Activated CD4-positive, alpha-beta T cell treated with anti-CD3 and anti-CD28 coated beads, Interleukin-10, Interleukin-2, amounts not matched to agents 100 ng/mL and 50 ng/mL, durations not matched to agents 16 hours and 8 hours (primary cell): ENCODE data around the gene POLR1A.
A peak's percentile ranks its signal among the peaks of the same experiment; 100 is the strongest.

Source experiments
- DNase-seq: peaks from one replicate; pipeline ENCODE4 v3.0.0-alpha.2; 2020

The POLR1A gene

DNA sequence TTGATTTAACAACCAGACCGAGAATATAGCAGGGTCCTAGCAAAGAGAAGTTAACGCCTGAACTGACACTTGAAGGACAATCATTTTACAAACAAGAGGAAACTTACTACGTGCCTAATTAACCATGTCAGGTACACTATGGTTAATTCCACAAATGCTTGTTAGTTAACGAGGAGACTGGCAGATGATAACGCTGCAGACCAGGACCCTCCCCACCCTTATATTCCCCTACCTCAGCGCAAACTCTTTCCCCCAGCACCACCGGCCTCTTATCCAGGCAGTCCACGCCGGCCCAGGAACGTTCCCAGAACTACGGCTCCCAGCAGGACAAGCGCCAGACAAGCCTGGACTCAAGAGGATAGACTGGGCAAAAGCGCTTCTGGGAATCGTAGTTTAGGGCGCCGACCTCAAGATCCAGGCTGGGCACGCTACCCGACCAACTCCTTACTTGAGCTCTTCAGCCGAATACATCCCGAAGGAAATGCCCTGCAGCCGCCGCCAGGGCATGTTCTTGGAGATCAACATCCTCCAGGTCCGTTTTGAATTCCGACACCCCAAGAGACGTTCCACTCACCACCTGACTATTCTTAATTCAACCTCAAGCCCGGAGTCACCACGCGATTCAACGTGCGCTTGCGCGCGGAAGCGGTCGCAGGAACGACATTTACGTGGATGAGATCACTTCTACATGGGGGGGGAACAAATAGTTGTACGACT lies at the start of gene POLR1A:
POLR1A (minus strand) TSS at position 635 of the 717 bp plus-strand sequence; CDS start at position 525, 110 bp downstream.
- DNase-seq = peak; percentile 91

DNA sequence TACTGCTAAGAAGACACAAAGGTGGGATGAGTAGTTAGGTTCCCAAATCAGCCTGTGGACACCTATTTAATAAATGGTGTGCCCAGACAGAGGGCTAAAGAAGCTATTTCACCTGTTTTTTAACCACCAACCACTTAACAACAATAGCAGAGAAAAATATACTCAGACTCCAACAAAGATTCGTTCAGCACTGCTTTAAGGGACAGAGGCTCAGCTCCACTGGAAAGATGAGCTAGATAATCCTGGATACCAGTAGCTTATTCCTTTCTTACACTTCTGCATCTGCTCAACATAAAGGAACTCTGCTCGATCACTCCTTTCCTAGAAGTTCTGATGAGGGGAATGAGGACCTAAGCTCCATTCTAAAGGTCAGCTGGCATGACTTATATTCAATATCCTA lies 44.8 kb upstream of the POLR1A start:
- DNase-seq = no peak

- DNase-seq = no peak
Observed at GRCh38 chr2:86147793-86148192, 42.1 kb upstream of the POLR1A start.

- no peak for DNase-seq
Observed at GRCh38 chr2:86143926-86144685, 38.4 kb upstream of the POLR1A start.

GRCh38 chr2:86143307-86143706 lies 37.6 kb upstream of the POLR1A start:
- no peak for DNase-seq

- no peak for DNase-seq
Observed at GRCh38 chr2:86142436-86143257, 37.0 kb upstream of the POLR1A start.

DNA sequence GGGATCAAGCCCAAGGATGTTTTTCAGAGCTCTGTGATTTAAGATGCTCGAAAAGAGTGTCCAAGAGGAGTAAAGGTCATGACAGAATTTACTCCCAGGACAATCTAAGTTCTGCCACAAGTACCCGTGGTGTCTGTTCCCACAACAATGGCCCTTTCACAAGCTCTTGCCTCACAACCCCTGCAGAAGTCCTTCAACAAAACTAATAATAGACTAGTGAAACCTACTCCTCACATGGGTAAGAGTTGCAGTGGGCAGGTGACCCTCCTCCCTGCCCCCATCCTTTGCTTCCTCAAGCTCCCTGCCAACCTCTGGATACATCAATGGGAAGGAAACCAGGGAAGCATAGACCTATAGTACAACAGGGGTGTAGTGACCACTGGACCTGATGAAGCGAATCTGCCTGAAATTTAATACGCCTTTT lies 35.3 kb upstream of the POLR1A start:
- no peak for DNase-seq

DNA sequence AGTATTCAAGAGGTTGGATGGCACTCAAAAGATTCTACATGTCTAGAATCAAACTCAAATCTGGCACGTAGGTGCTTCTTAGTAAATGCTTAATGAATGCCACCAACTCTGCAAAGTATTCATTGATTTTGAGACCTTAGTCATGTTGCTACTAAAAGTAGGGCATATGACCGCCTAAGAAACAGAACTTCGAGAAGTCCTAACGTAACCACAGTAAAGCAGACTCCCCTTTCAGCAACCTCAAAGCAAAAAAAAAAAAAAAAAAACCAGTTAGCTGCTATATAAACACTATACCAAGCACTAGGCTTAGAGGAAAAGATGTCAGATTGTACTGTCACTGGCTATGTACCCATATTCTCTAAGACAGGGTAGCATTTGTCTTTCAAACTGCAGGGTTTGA lies 34.3 kb upstream of the POLR1A start:
- DNase-seq = peak; percentile 26

GRCh38 chr2:86138736-86139625 lies 33.3 kb upstream of the POLR1A start:
- peak; percentile 30 for DNase-seq

- no peak for DNase-seq
Observed at GRCh38 chr2:86136141-86136540, 30.5 kb upstream of the POLR1A start.

DNA sequence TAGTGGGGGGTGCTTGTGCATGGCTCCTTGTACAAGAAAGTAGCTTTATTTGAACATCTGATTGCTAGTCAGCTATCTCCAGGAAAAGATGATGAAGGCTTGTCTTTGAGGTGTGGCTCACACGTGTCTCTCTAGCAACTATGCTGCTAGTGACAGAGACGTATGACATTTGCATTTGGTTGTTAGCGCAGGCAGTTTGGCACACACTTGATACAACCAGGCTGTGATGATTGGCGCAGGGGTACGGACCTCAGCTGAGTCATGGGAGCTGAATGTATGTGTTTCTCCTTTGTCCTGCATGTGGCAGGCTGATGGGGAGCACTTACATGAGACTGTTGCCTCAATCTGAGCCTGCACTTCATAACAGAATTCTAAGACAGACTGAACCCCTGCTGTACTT lies 30.0 kb upstream of the POLR1A start:
- no peak for DNase-seq

- no peak for DNase-seq
Observed at GRCh38 chr2:86134709-86135108, 29.0 kb upstream of the POLR1A start.

DNA sequence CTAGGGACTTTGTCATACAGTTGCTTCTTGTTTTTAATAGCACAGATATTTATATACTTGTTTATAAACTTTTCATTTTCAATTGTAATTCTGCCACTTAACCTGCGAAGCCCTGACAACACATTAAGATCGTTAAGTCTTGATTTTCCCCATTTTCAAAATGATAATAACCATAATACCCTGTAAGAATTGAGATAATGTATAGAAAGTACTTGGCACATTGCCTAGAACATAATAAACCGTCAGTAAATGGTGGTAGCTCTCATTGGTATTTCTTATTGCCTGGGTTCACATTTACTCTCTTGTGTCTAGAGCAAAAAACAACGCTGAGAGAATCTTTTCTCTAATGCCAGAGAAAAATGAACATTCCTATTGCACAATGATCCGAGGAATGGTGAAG lies 19.0 kb upstream of the POLR1A start:
- no peak for DNase-seq

DNA sequence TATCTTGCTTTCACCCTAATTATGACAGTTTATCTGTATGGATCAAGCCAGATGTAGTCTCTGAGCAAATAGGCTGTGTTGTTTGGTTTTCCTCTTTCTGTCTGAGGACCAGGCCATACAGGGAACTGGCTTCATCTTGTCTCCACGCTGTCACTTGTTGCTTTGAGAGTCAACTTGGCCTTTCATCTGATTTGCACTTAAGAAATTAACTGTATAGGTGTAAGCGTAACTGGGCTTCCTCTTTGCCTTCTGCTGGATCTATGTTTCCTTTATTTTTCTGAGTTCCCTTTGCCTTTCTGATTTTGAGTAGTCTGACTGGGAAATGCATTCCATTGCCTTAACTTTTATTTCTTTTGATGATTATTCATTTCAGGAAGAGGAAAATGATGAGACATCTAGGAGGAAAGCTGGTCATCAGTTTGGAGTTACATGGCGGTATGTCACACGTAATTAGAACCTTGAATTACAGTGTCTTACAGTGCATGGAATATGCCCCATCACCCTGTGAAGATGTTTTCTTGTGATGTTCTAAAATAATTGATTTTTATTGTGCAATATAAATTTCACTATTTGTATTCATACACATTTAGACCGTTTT lies 17.7 kb upstream of the POLR1A start:
- no peak for DNase-seq

GRCh38 chr2:86118130-86118529 lies 12.4 kb upstream of the POLR1A start:
- DNase-seq = no peak

DNA sequence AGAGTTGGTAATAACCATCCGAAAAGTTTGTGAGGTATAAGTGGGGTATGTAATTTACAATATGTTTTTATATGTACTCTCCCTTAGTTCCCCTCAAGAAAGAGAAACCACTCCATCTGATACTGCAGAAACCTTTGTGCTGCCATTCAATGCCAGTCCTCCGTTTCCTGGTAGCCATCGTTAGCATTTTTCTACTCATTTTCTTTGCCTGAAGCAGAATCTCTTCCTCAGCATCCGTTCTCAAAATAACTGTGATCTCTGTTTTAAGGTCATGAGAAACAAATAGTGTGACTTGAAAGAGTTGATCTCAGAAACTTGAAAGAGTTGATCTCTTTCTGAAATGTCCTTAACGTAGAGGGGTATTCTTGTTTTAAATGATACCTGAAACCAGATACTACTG lies 1.3 kb upstream of the POLR1A start:
- peak; percentile 48 for DNase-seq

DNA sequence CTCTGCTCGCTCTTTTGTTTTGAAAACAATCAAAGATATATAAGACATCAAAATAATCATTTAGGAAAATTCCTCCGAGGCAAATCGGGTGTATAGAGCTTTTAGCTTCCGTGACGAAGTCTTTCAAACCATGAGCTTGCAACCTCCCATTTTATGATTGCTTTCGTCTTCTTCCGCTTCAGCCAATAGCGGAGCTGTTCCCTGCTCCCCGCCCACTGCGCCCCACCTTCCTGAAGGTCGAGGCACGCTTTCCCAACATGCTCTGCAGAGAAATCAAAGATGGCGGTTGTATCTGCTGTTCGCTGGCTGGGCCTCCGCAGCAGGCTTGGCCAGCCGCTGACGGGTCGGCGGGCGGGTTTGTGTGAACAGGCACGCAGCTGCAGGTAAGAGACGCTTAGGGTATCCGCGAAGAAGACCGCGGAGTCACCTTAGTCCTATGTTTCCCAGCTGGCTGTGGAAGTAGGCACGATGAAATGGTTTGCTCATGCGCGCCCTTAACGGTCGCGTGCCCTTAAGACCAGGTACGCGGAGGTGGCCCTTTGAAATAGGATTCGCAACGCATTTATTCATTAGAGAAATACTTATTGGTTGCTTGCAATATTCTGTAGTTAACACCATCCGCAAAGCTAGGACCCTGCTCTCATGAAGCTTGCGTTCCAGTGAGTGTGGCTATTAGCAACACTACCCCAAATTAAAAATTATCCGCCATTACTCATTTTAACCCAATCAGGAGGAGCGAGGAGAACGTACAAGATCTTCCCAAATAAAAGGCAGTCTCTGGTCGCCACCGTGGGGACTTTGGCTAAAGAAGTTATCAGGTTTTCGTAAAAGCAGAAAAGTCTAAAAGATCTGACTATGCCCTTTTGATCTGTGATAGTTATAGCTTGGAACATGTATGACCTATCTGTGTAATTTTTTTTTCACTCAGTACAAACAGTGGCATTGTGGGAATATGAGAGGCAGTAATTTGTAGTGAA lies 571 bp upstream of the POLR1A start, which contains the start of gene PTCD3:
PTCD3 (plus strand) TSS at position 267 of the 977 bp plus-strand sequence; CDS start at position 280, 13 bp downstream.
- peak; percentile 96 for DNase-seq

GRCh38 chr2:86102157-86102556 lies 3.5 kb downstream of the POLR1A start:
- no peak for DNase-seq

GRCh38 chr2:86097913-86098312 lies 7.8 kb downstream of the POLR1A start:
- no peak for DNase-seq

DNA sequence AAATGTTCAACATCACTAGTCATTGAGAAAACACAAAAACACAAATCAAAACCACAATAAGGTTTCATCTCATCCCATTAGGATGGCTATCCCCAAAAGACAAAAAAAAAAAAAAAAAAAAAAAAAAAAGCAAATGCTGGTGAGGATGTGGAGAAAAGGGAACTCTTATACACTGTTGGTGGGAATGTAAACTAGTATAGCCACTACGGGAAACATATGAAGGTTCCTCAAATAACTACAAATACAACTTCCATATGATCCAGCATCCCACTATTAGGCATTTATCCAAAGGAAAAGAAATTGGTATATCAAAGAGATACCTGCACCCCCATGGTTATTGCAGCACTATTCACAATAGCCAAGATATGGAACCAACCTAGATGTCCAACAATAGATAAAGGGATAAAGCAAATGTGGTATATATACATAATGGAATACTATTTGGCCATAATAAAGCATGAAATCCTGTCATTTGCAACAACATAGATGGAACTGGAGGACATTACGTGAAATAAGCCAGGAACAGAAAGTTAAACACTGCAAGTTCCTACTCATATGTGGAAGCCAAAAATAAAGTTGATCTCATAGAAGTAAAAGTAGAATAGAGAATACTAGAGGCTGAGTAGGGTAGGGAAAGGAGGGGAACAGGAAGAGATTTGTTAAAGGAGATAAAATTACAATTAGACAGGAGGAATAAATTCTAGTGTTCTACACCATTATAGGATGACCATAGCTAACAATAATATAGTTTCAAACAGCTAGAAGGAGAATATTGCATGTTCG lies 8.4 kb downstream of the POLR1A start:
- DNase-seq = no peak
